Measurements from ENCODE around the gene PLTP.

Gene PLTP

DNA sequence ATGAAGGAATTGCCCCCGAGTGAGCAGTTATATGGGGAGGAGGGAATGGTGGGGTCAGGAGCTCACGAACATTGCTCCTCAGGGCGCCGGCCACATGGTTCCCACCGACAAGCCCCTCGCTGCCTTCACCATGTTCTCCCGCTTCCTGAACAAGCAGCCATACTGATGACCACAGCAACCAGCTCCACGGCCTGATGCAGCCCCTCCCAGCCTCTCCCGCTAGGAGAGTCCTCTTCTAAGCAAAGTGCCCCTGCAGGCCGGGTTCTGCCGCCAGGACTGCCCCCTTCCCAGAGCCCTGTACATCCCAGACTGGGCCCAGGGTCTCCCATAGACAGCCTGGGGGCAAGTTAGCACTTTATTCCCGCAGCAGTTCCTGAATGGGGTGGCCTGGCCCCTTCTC is 13.7 kb downstream of the PLTP start:
- no peak overlapping the region for H2AFZ ChIP-seq (ENCODE audit: low read length)
- DNase-seq (ENCODE audit: low spot score) = no peak
- H3K27ac ChIP-seq (replicated peaks; ENCODE audit: low read length) = no peak overlapping the region
- H2BK5ac ChIP-seq (ENCODE audit: low read length) = no peak overlapping the region
- no peaks in the 10 kb centered on the region for H3K27me3 ChIP-seq (ENCODE audit: control insufficient read depth in 3 of 3, insufficient read depth in 3 of 3, low read depth in 1 of 3, low read length in 3 of 3)
- no peak overlapping the region for H3K4me2 ChIP-seq (ENCODE audit: insufficient read depth, low read length, poor library complexity, severe bottlenecking)
- peaks cover 2% of the 10 kb centered on the region for H3K79me1 ChIP-seq (ENCODE audit: low read depth, low read length)
- H2BK12ac ChIP-seq (ENCODE audit: low read length) = no peak overlapping the region
- WGBS, 2 donors (ENCODE audit: extremely low coverage in 2 of 2, insufficient read length in 2 of 2, insufficient replicate concordance in 1 of 2) = no CpG with 5 or more reads among the region's 12 CpGs
- peaks cover 25 to 78% of the 10 kb centered on the region in 2 donors for H3K36me3 ChIP-seq (replicated peaks in 1 of 2; ENCODE audit: control insufficient read depth in 2 of 2, insufficient read depth in 2 of 2, low read length in 2 of 2)
- no peak overlapping the region for H2BK15ac ChIP-seq (ENCODE audit: low read length)
- H3K9ac ChIP-seq (ENCODE audit: low read depth, low read length, poor library complexity) = no peak overlapping the region
- no peak overlapping the region for H3K23ac ChIP-seq (ENCODE audit: low read depth, low read length, poor library complexity)
- no peak overlapping the region for H2AK5ac ChIP-seq (ENCODE audit: low read depth, low read length)
- no peak overlapping the region for H3K14ac ChIP-seq (ENCODE audit: low read length)
- H3K18ac ChIP-seq (ENCODE audit: low read length) = no peak overlapping the region
- no peak overlapping the region for H4K8ac ChIP-seq (ENCODE audit: low read depth, low read length)
- no peaks in the 10 kb centered on the region for H3K4me1 ChIP-seq (ENCODE audit: control insufficient read depth in 2 of 2, insufficient read depth in 1 of 2, low read depth in 1 of 2, low read length in 2 of 2)
- no peak overlapping the region for H3K4ac ChIP-seq (ENCODE audit: low read length)
- H2BK120ac ChIP-seq (ENCODE audit: low read depth, low read length) = no peak overlapping the region
- no peaks in the 10 kb centered on the region for H3K9me3 ChIP-seq (replicated peaks in 1 of 2; ENCODE audit: control insufficient read depth in 2 of 2, insufficient read depth in 1 of 2, low read depth in 1 of 2, low read length in 2 of 2)
- no peak overlapping the region for H3K4me3 ChIP-seq (ENCODE audit: low read length in 2 of 2)
- H4K91ac ChIP-seq (ENCODE audit: low read depth, low read length, poor library complexity) = no peak overlapping the region

DNA sequence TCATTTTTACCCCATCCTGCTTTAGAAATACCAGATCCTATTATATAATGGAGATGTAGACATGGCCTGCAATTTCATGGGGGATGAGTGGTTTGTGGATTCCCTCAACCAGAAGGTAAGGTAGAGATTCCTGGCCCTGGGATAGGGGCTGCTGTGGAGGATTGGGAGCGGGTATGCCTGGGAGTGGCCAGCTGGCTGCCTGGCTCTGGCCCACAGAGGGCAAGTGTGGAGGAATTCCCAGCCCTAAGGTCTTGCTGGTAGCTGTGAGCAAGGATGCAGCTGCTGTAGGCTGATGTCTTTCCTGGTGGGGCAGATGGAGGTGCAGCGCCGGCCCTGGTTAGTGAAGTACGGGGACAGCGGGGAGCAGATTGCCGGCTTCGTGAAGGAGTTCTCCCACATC is 14.3 kb downstream of the PLTP start:
- no peak overlapping the region for H3K4me2 ChIP-seq (ENCODE audit: insufficient read depth, low read length, poor library complexity, severe bottlenecking)
- no peaks in the 10 kb centered on the region for H3K9me3 ChIP-seq (replicated peaks in 1 of 2; ENCODE audit: control insufficient read depth in 2 of 2, insufficient read depth in 1 of 2, low read depth in 1 of 2, low read length in 2 of 2)
- H3K4ac ChIP-seq (ENCODE audit: low read length) = no peak overlapping the region
- H4K8ac ChIP-seq (ENCODE audit: low read depth, low read length) = peak overlapping the region; percentile 20
- no peak overlapping the region for H4K91ac ChIP-seq (ENCODE audit: low read depth, low read length, poor library complexity)
- no CpG with 5 or more reads among the region's 7 CpGs for WGBS, 2 donors (ENCODE audit: extremely low coverage in 2 of 2, insufficient read length in 2 of 2, insufficient replicate concordance in 1 of 2)
- H2BK15ac ChIP-seq (ENCODE audit: low read length) = no peak overlapping the region
- H3K27me3 ChIP-seq (ENCODE audit: control insufficient read depth in 3 of 3, insufficient read depth in 3 of 3, low read depth in 1 of 3, low read length in 3 of 3) = no peaks in the 10 kb centered on the region
- H3K36me3 ChIP-seq (replicated peaks in 1 of 2; ENCODE audit: control insufficient read depth in 2 of 2, insufficient read depth in 2 of 2, low read length in 2 of 2) = peaks cover 27 to 78% of the 10 kb centered on the region in 2 donors
- H3K23ac ChIP-seq (ENCODE audit: low read depth, low read length, poor library complexity) = no peak overlapping the region
- H3K27ac ChIP-seq (replicated peaks; ENCODE audit: low read length) = no peak overlapping the region
- H2BK12ac ChIP-seq (ENCODE audit: low read length) = no peak overlapping the region
- H2BK5ac ChIP-seq (ENCODE audit: low read length) = no peak overlapping the region
- H3K4me1 ChIP-seq (ENCODE audit: control insufficient read depth in 2 of 2, insufficient read depth in 1 of 2, low read depth in 1 of 2, low read length in 2 of 2) = no peaks in the 10 kb centered on the region
- H3K79me1 ChIP-seq (ENCODE audit: low read depth, low read length) = peaks cover 2% of the 10 kb centered on the region
- no peak for DNase-seq (ENCODE audit: low spot score)
- H3K14ac ChIP-seq (ENCODE audit: low read length) = no peak overlapping the region
- H2AFZ ChIP-seq (ENCODE audit: low read length) = no peak overlapping the region
- no peak overlapping the region for H3K18ac ChIP-seq (ENCODE audit: low read length)
- H2AK5ac ChIP-seq (ENCODE audit: low read depth, low read length) = no peak overlapping the region
- H2BK120ac ChIP-seq (ENCODE audit: low read depth, low read length) = no peak overlapping the region
- H3K9ac ChIP-seq (ENCODE audit: low read depth, low read length, poor library complexity) = no peak overlapping the region
- no peak overlapping the region for H3K4me3 ChIP-seq (ENCODE audit: low read length in 2 of 2)

DNA sequence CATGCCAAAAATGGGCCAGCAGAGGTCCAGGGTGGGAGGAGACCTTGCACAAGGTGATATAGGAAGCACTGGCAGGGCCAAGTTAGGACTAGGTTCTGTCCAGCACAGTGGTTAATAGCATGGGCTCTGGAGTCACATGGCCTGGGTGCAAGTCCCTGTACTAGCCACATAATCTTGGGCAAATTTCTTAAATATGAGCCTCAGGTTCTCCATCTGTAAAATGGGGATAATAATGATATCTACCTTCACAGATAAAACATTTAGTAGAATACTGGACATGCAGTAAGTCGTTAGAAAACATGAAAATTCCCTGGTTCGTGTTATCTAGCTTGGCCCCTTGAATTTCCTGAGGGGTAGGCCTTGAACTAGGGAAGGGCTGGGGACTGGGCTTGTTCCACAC is 14.7 kb downstream of the PLTP start:
- WGBS, 2 donors (ENCODE audit: extremely low coverage in 2 of 2, insufficient read length in 2 of 2, insufficient replicate concordance in 1 of 2) = no CpG with 5 or more reads among the region's 2 CpGs
- Histone ChIP-seq H2AFZ (ENCODE audit: low read length) (no peak overlapping the region), H3K9me3 (replicated peaks in 1 of 2; ENCODE audit: control insufficient read depth in 2 of 2, insufficient read depth in 1 of 2, low read depth in 1 of 2, low read length in 2 of 2) (no peaks in the 10 kb centered on the region), H2BK15ac (ENCODE audit: low read length) (no peak overlapping the region), H2BK120ac (ENCODE audit: low read depth, low read length) (no peak overlapping the region), H3K36me3 (replicated peaks in 1 of 2; ENCODE audit: control insufficient read depth in 2 of 2, insufficient read depth in 2 of 2, low read length in 2 of 2) (peaks cover 24 to 76% of the 10 kb centered on the region in 2 donors), H3K27ac (replicated peaks; ENCODE audit: low read length) (no peak overlapping the region), H3K4ac (ENCODE audit: low read length) (no peak overlapping the region), H3K18ac (ENCODE audit: low read length) (no peak overlapping the region), H2BK12ac (ENCODE audit: low read length) (no peak overlapping the region), H4K8ac (ENCODE audit: low read depth, low read length) (no peak overlapping the region), H3K4me3 (ENCODE audit: low read length in 2 of 2) (no peak overlapping the region), H3K4me2 (ENCODE audit: insufficient read depth, low read length, poor library complexity, severe bottlenecking) (no peak overlapping the region), H3K79me1 (ENCODE audit: low read depth, low read length) (peaks cover 2% of the 10 kb centered on the region), H3K23ac (ENCODE audit: low read depth, low read length, poor library complexity) (no peak overlapping the region), H2AK5ac (ENCODE audit: low read depth, low read length) (no peak overlapping the region), H4K91ac (ENCODE audit: low read depth, low read length, poor library complexity) (no peak overlapping the region), H3K9ac (ENCODE audit: low read depth, low read length, poor library complexity) (no peak overlapping the region), H2BK5ac (ENCODE audit: low read length) (no peak overlapping the region), H3K27me3 (ENCODE audit: control insufficient read depth in 3 of 3, insufficient read depth in 3 of 3, low read depth in 1 of 3, low read length in 3 of 3) (no peaks in the 10 kb centered on the region), H3K4me1 (ENCODE audit: control insufficient read depth in 2 of 2, insufficient read depth in 1 of 2, low read depth in 1 of 2, low read length in 2 of 2) (no peaks in the 10 kb centered on the region), H3K14ac (ENCODE audit: low read length) (no peak overlapping the region)
- DNase-seq (ENCODE audit: low spot score) = no peak

DNA sequence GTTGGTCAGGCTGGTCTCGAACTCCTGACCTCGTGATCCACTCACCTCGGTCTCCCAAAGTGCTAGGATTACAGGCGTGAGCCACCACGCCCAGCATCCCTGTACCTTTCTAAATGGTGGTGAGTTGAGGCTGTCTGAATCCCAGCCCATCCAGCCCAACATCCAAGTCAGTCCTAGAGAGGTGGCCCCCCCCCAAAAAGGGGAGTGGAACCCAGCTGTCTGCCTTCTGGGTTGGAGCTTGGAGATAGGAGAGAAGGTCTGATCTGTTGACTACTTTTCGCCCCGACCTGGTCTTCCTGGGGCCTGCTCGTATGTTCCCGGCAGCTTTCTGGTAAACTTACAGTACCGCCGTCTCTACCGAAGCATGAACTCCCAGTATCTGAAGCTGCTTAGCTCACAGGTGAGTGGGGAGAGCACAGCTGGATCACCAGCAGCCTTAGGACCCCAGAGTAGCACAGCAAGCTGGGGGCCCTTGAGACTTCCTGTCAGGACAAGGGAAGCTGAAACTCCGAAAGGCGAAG is 15.3 kb downstream of the PLTP start:
- no peak overlapping the region for H2AFZ ChIP-seq (ENCODE audit: low read length)
- no peak overlapping the region for H3K27ac ChIP-seq (replicated peaks; ENCODE audit: low read length)
- no peak for DNase-seq (ENCODE audit: low spot score)
- H3K4me3 ChIP-seq (ENCODE audit: low read length in 2 of 2) = no peak overlapping the region
- H2AK5ac ChIP-seq (ENCODE audit: low read depth, low read length) = no peak overlapping the region
- H3K36me3 ChIP-seq (replicated peaks in 1 of 2; ENCODE audit: control insufficient read depth in 2 of 2, insufficient read depth in 2 of 2, low read length in 2 of 2) = peaks cover 19 to 70% of the 10 kb centered on the region in 2 donors
- no peak overlapping the region for H2BK12ac ChIP-seq (ENCODE audit: low read length)
- peaks cover 1 to 3% of the 10 kb centered on the region in 2 donors for H3K4me1 ChIP-seq (ENCODE audit: control insufficient read depth in 2 of 2, insufficient read depth in 1 of 2, low read depth in 1 of 2, low read length in 2 of 2)
- no peak overlapping the region for H3K14ac ChIP-seq (ENCODE audit: low read length)
- no peak overlapping the region for H4K8ac ChIP-seq (ENCODE audit: low read depth, low read length)
- H2BK120ac ChIP-seq (ENCODE audit: low read depth, low read length) = no peak overlapping the region
- H3K79me1 ChIP-seq (ENCODE audit: low read depth, low read length) = no peaks in the 10 kb centered on the region
- H3K27me3 ChIP-seq (ENCODE audit: control insufficient read depth in 3 of 3, insufficient read depth in 3 of 3, low read depth in 1 of 3, low read length in 3 of 3) = no peaks in the 10 kb centered on the region
- H3K4me2 ChIP-seq (ENCODE audit: insufficient read depth, low read length, poor library complexity, severe bottlenecking) = no peak overlapping the region
- no peak overlapping the region for H3K4ac ChIP-seq (ENCODE audit: low read length)
- H4K91ac ChIP-seq (ENCODE audit: low read depth, low read length, poor library complexity) = no peak overlapping the region
- H3K23ac ChIP-seq (ENCODE audit: low read depth, low read length, poor library complexity) = no peak overlapping the region
- H3K18ac ChIP-seq (ENCODE audit: low read length) = no peak overlapping the region
- H2BK5ac ChIP-seq (ENCODE audit: low read length) = no peak overlapping the region
- no CpG with 5 or more reads among the region's 14 CpGs for WGBS, 2 donors (ENCODE audit: extremely low coverage in 2 of 2, insufficient read length in 2 of 2, insufficient replicate concordance in 1 of 2)
- H2BK15ac ChIP-seq (ENCODE audit: low read length) = no peak overlapping the region
- no peaks in the 10 kb centered on the region for H3K9me3 ChIP-seq (replicated peaks in 1 of 2; ENCODE audit: control insufficient read depth in 2 of 2, insufficient read depth in 1 of 2, low read depth in 1 of 2, low read length in 2 of 2)
- no peak overlapping the region for H3K9ac ChIP-seq (ENCODE audit: low read depth, low read length, poor library complexity)
